Lung (tissue), 12 donors: Measurements from ENCODE around the gene STN1. TPM values are rescaled to one million over a fixed set of nuclear protein-coding genes. Genes with fewer than 3 reads are reported as not detected.

Source experiments
- ATAC-seq: fragments of 200-7000 bp; cut with Tn5 transposase; one replicate; pipeline ENCODE4 v1.9.1; 2020; ENCODE audit warnings: moderate number of reproducible peaks; ENCODE audit not compliant: insufficient read depth, low FRiP score
- DNase-seq, 3 donors: peaks; one replicate each; pipeline ENCODE4 v3.0.0-alpha.2; 2013 to 2017
- H3K27ac ChIP-seq, 2 donors: one replicate each; pipeline ENCODE4 v1.5.1; 2013; ENCODE audit warnings: mild to moderate bottlenecking in 2 of 2, moderate library complexity in 2 of 2, control low read depth in 1 of 2, inconsistent platforms in 1 of 2, low read depth in 1 of 2, low read length in 1 of 2
- H3K27me3 ChIP-seq, 3 donors: one replicate each; pipeline ENCODE4 v1.5.1; 2013; ENCODE audit warnings: low read length in 2 of 3; ENCODE audit not compliant: control insufficient read depth in 3 of 3, insufficient read depth in 3 of 3
- H3K36me3 ChIP-seq, 4 donors: one replicate each; pipeline ENCODE4 v1.5.1; 2013; ENCODE audit warnings: low read length in 4 of 4, mild to moderate bottlenecking in 1 of 4, moderate library complexity in 1 of 4; ENCODE audit not compliant: control insufficient read depth in 4 of 4, insufficient read depth in 4 of 4
- H3K4me1 ChIP-seq, 5 donors: one replicate each; pipeline ENCODE4 v1.5.1; 2013; ENCODE audit warnings: low read length in 5 of 5, mild to moderate bottlenecking in 2 of 5, moderate library complexity in 1 of 5; ENCODE audit not compliant: control insufficient read depth in 5 of 5, insufficient read depth in 5 of 5
- H3K4me3 ChIP-seq: one replicate; pipeline ENCODE4 v1.5.1; 2013; ENCODE audit warnings: mild to moderate bottlenecking, control low read depth, moderate library complexity
- H3K9ac ChIP-seq, 2 donors: one replicate each; pipeline ENCODE4 v1.5.1; 2013; ENCODE audit warnings: low read length in 2 of 2, control low read depth in 1 of 2; ENCODE audit not compliant: insufficient read depth in 1 of 2
- H3K9me3 ChIP-seq, 4 donors: one replicate each; pipeline ENCODE4 v1.5.1; 2013; ENCODE audit warnings: low read length in 3 of 4, mild to moderate bottlenecking in 1 of 4, moderate library complexity in 1 of 4; ENCODE audit not compliant: control insufficient read depth in 4 of 4, insufficient read depth in 3 of 4
- WGBS, 2 donors: extraction: QIAGEN DNeasy Blood & Tissue Kit; methylation state at CpG; one replicate each; pipeline ENCODE4 v1.1.7; 2013; 5-methylcytosine and 5-hydroxymethylcytosine counted together
- polyA plus RNA-seq, 2 donors: library from polyadenylated mRNA; stranded (reverse); fragments of 200-250 nt; gene quantifications; one replicate each; pipeline ENCODE4 v1.2.1, GENCODE V29; 2013
- total RNA-seq, 2 donors: library from RNA; depleted of rRNA in 1 of 2; stranded (reverse); fragments of >200 nt in 1 of 2; gene quantifications; one replicate each; pipeline ENCODE4 v1.2.1, GENCODE V29; 2014 to 2021
- TF ChIP-seq, protein P1 (sequence below): IDR thresholded peaks from 2 replicates; pipeline ENCODE4 v1.5.1; 2012; ENCODE audit warnings: mild to moderate bottlenecking; ENCODE audit errors: control extremely low read depth, extremely low read depth
- donor health status: control.
- donor health status: control.
- donor health status: Bipolar disorder and iron deficiency.
- donor health status: healthy.
- donor health status: DM: yes; HTN: yes; CAD: no.

The STN1 gene
- total and polyA plus RNA-seq, 4 donors = 26.5 to 43.8 (median 39.1) TPM

DNA sequence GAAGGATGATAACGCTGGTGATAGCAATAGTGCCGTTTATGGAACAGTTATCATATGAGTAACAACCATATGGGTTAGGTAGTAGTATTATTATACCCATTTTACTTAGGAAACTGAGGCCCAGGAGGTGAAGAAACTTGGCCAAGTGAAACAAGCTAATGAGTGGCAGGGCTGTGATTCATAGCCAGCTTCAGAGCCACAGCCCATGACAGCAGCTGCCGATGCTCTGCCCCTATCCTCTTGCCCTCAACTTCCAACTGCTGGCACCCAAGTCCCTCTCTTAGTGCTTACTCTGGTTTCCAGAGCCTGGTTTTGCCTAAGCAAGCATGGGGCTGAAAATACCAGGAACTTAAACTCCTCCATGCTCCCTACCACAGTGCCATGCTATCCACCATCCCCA is 74.9 kb downstream of the STN1 start:
- Histone ChIP-seq H3K4me3 (no peak overlapping the region), H3K4me1 (peaks cover 10 to 35% (median 28%) of the 10 kb centered on the region in 5 donors), H3K27me3 (no peaks in the 10 kb centered on the region), H3K9me3 (no peaks in the 10 kb centered on the region), H3K36me3 (no peaks in the 10 kb centered on the region), H3K9ac (no peak overlapping the region), H3K27ac (peak overlapping the region in 1 of 2 donors; percentile 82)
- no peak for ATAC-seq
- TF ChIP-seq, protein P1, sequence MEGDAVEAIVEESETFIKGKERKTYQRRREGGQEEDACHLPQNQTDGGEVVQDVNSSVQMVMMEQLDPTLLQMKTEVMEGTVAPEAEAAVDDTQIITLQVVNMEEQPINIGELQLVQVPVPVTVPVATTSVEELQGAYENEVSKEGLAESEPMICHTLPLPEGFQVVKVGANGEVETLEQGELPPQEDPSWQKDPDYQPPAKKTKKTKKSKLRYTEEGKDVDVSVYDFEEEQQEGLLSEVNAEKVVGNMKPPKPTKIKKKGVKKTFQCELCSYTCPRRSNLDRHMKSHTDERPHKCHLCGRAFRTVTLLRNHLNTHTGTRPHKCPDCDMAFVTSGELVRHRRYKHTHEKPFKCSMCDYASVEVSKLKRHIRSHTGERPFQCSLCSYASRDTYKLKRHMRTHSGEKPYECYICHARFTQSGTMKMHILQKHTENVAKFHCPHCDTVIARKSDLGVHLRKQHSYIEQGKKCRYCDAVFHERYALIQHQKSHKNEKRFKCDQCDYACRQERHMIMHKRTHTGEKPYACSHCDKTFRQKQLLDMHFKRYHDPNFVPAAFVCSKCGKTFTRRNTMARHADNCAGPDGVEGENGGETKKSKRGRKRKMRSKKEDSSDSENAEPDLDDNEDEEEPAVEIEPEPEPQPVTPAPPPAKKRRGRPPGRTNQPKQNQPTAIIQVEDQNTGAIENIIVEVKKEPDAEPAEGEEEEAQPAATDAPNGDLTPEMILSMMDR = no peak
- 81 to 89% methylated on average over 3 of the region's 3 CpGs for WGBS, 2 donors
- DNase-seq = no peak

DNA sequence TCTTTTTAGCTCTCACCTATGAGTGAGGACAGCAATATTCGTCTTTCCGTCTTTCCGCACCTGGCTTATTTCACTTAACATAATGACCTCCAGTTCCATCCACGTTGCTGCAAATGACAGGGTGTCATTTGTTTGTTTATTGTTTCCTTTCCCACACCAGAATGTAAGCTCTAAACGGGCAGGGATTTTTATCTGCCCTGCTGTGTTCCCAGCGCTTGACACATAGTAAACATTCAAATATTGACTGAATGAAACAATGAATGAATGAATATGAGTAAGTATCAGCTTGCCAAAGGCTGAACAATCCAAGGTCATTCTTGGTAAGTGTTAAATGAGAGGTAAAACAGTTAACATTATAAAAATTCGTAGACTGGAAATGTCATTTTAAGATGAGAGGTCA is 75.4 kb downstream of the STN1 start:
- Histone ChIP-seq H3K9ac (no peak overlapping the region), H3K36me3 (no peaks in the 10 kb centered on the region), H3K27me3 (no peaks in the 10 kb centered on the region), H3K4me1 (peaks cover 10 to 39% (median 31%) of the 10 kb centered on the region in 5 donors), H3K27ac (peak overlapping the region in 1 of 2 donors; percentile 82), H3K4me3 (no peak overlapping the region), H3K9me3 (no peaks in the 10 kb centered on the region)
- WGBS, 2 donors = 49 to 59% methylated on average over 7 of the region's 7 CpGs
- ATAC-seq = no peak
- TF ChIP-seq, protein P1 = no peak
- no peak for DNase-seq

DNA sequence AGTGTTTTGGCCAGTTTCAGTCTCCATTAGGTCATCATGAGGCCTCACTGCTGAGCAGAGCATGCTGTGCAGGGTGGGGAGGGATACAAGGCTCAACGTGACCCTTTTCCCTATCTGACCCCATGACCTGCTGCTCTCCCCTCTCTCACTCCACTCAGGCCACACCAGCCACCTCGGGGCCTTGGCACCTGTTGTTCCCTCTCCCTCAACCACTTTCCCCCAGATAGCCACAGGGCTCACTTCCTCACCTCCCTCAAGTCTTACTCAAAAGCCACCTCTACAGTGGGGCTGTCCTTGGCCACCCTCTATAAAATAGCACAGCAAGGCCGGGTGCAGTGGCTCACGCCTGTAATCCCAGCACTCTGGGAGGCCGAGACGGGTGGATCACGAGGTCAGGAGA is 76.5 kb downstream of the STN1 start:
- no peak for DNase-seq
- no peak overlapping the region for H3K9ac ChIP-seq
- 87 to 90% methylated on average over 7 of the region's 7 CpGs for WGBS, 2 donors

More for the DNA sequence above, 76.5 kb downstream of the STN1 start:
- no peaks in the 10 kb centered on the region for H3K9me3 ChIP-seq
- TF ChIP-seq, protein P1 = no peak
- peaks cover 11 to 46% (median 40%) of the 10 kb centered on the region in 5 donors for H3K4me1 ChIP-seq
- peaks cover 0 to 3% (median 0%) of the 10 kb centered on the region in 4 donors for H3K36me3 ChIP-seq
- no peak for ATAC-seq
- no peak overlapping the region for H3K27ac ChIP-seq
- no peaks in the 10 kb centered on the region for H3K27me3 ChIP-seq
- no peak overlapping the region for H3K4me3 ChIP-seq
